Bronchial epithelial cell (primary cell): ENCODE results near the gene SEBOX. TPM values are rescaled to one million over a fixed set of nuclear protein-coding genes. Genes with fewer than 3 reads are reported as not detected.

ENCODE experiments used
- DNase-seq: peaks from one replicate; pipeline ENCODE4 v3.0.0-alpha.2; 2010; ENCODE audit warnings: low read depth
- FAIRE-seq: peaks from 2 replicates; lab custom pipeline; 2011; peaks lifted over from hg19 to GRCh38; lab: Jason Lieb, UNC
- H3K27me3 ChIP-seq: 2 replicates; pipeline ENCODE4 v1.5.1; 2011; ENCODE audit warnings: low read length; ENCODE audit not compliant: control insufficient read depth, insufficient read depth
- H3K36me3 ChIP-seq: 2 replicates; pipeline ENCODE4 v1.5.1; 2011; ENCODE audit warnings: low read length; ENCODE audit not compliant: control insufficient read depth, insufficient read depth
- H3K4me3 ChIP-seq: 2 replicates; pipeline ENCODE4 v1.5.1; 2011; ENCODE audit warnings: mild to moderate bottlenecking, low read depth, low read length, control low read depth
- total RNA-seq: library from RNA; depleted of rRNA; stranded (reverse); fragments of >200 nt; gene quantifications from 2 replicates; pipeline ENCODE4 v1.2.1, GENCODE V29; 2014
- TF ChIP-seq, protein P1 (sequence below): IDR thresholded peaks from 2 replicates; pipeline ENCODE4 v1.5.1; 2011; ENCODE audit warnings: mild to moderate bottlenecking, moderate library complexity, low read length, control low read depth, inconsistent platforms; ENCODE audit not compliant: insufficient read depth, severe bottlenecking

SEBOX gene
- total RNA-seq, 1 donor from 2014 or later = not detected

DNA sequence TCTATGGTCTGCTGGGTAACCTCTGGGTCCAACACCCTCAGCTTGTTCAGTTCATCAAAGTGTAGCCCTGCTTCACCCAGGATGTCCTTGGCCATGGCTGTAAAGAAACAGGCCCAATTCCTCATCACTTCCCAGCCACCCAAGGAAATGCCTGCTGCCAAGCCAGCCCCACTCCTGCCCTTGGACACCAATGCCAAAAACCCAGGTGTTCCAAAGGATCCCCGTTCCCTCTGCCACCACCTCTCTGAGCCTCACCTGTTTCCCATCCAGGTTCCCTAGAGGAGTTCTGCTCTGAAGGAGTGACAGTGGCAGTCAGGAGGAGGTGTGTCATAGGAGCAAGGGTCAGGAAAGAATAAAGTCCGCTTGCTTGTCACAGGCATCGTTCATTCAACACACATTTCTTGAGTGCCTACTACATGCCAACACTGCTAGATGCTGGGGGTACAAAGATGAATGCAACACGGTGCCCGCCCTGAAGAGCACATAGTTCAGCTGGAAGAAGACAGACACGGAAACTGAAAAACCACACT is 33.0 kb downstream of the SEBOX start:
- H3K36me3 ChIP-seq = peaks cover 7% of the 10 kb centered on the region
- no peak overlapping the region for H3K4me3 ChIP-seq
- DNase-seq (no peak), FAIRE-seq (no peak)
- TF ChIP-seq, protein P1, sequence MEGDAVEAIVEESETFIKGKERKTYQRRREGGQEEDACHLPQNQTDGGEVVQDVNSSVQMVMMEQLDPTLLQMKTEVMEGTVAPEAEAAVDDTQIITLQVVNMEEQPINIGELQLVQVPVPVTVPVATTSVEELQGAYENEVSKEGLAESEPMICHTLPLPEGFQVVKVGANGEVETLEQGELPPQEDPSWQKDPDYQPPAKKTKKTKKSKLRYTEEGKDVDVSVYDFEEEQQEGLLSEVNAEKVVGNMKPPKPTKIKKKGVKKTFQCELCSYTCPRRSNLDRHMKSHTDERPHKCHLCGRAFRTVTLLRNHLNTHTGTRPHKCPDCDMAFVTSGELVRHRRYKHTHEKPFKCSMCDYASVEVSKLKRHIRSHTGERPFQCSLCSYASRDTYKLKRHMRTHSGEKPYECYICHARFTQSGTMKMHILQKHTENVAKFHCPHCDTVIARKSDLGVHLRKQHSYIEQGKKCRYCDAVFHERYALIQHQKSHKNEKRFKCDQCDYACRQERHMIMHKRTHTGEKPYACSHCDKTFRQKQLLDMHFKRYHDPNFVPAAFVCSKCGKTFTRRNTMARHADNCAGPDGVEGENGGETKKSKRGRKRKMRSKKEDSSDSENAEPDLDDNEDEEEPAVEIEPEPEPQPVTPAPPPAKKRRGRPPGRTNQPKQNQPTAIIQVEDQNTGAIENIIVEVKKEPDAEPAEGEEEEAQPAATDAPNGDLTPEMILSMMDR = no peak
- no peaks in the 10 kb centered on the region for H3K27me3 ChIP-seq

GRCh38 chr17:28330671-28331070 is 34.3 kb downstream of the SEBOX start:
- peaks cover 7% of the 10 kb centered on the region for H3K36me3 ChIP-seq
- H3K4me3 ChIP-seq = no peak overlapping the region
- TF ChIP-seq, protein P1 = no peak
- DNase-seq = no peak
- no peak for FAIRE-seq
- H3K27me3 ChIP-seq = no peaks in the 10 kb centered on the region

- FAIRE-seq (no peak), DNase-seq (no peak)
- peaks cover 7% of the 10 kb centered on the region for H3K36me3 ChIP-seq
Observed at GRCh38 chr17:28328325-28328724, 36.7 kb downstream of the SEBOX start.

GRCh38 chr17:28327709-28328108 is 37.3 kb downstream of the SEBOX start:
- Histone ChIP-seq H3K36me3 (peaks cover 7% of the 10 kb centered on the region), H3K4me3 (no peak overlapping the region), H3K27me3 (no peaks in the 10 kb centered on the region)
- DNase-seq (no peak), FAIRE-seq (no peak)
- TF ChIP-seq, protein P1 = no peak

More at GRCh38 chr17:28328325-28328724, 36.7 kb downstream of the SEBOX start:
- TF ChIP-seq, protein P1 = no peak
- Histone ChIP-seq H3K27me3 (no peaks in the 10 kb centered on the region), H3K4me3 (no peak overlapping the region)

GRCh38 chr17:28327031-28327607 is 37.9 kb downstream of the SEBOX start:
- Histone ChIP-seq H3K36me3 (peaks cover 7% of the 10 kb centered on the region), H3K4me3 (no peak overlapping the region), H3K27me3 (no peaks in the 10 kb centered on the region)
- DNase-seq (peak; percentile 76), FAIRE-seq (no peak)
- TF ChIP-seq, protein P1 = no peak
